NCI-H1105 treated with DMSO at 0.1 percent for 48 hours (cell line): ENCODE measurements around the gene TMEM117.
"Not testable (repeated sequence)": the region's sequence is repeated elsewhere in the genome, so short reads cannot be mapped to it uniquely, and the experiment has no call there.

ENCODE experiments used
- DNase-seq: peaks from one replicate; lab custom pipeline; 2025; lab: John Stamatoyannopoulos, UW

Gene TMEM117

GRCh38 chr12:44296624-44297197, 460.8 kb downstream of the TMEM117 start:
- DNase-seq: no peak

GRCh38 chr12:44299524-44299923, 463.6 kb downstream of the TMEM117 start:
- DNase-seq: no peak

- no peak for DNase-seq
Observed at GRCh38 chr12:44307506-44308168, 471.8 kb downstream of the TMEM117 start.

GRCh38 chr12:44313188-44313587, 477.3 kb downstream of the TMEM117 start:
- DNase-seq: no peak

GRCh38 chr12:44314007-44314500, 478.2 kb downstream of the TMEM117 start:
- no peak for DNase-seq

GRCh38 chr12:44317651-44318126, 481.8 kb downstream of the TMEM117 start:
- DNase-seq: peak; percentile 67

GRCh38 chr12:44331269-44331668, 495.4 kb downstream of the TMEM117 start:
- DNase-seq: no peak

GRCh38 chr12:44334347-44334746, 498.5 kb downstream of the TMEM117 start:
- DNase-seq: no peak

GRCh38 chr12:44335030-44335429, 499.1 kb downstream of the TMEM117 start:
- no peak for DNase-seq

GRCh38 chr12:44336577-44336976, 500.7 kb downstream of the TMEM117 start:
- DNase-seq: no peak

- DNase-seq: no peak
Observed at GRCh38 chr12:44342371-44342770, 506.5 kb downstream of the TMEM117 start.

- DNase-seq: no peak
Observed at GRCh38 chr12:44347145-44347544, 511.3 kb downstream of the TMEM117 start.

GRCh38 chr12:44357494-44357893, 521.6 kb downstream of the TMEM117 start:
- DNase-seq: no peak

GRCh38 chr12:44358636-44359035, 522.8 kb downstream of the TMEM117 start:
- DNase-seq: peak; percentile 69

- no peak for DNase-seq
Observed at GRCh38 chr12:44362947-44363346, 527.1 kb downstream of the TMEM117 start.

- no peak for DNase-seq
Observed at GRCh38 chr12:44367136-44367535, 531.3 kb downstream of the TMEM117 start.

- DNase-seq: no peak
Observed at GRCh38 chr12:44367916-44368315, 532.0 kb downstream of the TMEM117 start.

GRCh38 chr12:44369998-44370397, 534.1 kb downstream of the TMEM117 start:
- DNase-seq: no peak

- DNase-seq: no peak
Observed at GRCh38 chr12:44370982-44371381, 535.1 kb downstream of the TMEM117 start.

GRCh38 chr12:44372259-44372658, 536.4 kb downstream of the TMEM117 start:
- no peak for DNase-seq

GRCh38 chr12:44375694-44376093, 539.8 kb downstream of the TMEM117 start:
- DNase-seq: no peak

GRCh38 chr12:44377443-44378187, 541.7 kb downstream of the TMEM117 start:
- DNase-seq: peak; percentile 85

- not testable (repeated sequence) for DNase-seq
Observed at GRCh38 chr12:44379113-44379512, 543.2 kb downstream of the TMEM117 start.
